ENCODE results near the gene SEC24D. TPM values are rescaled to one million over a fixed set of nuclear protein-coding genes. Genes with fewer than 3 reads are reported as not detected.

The SEC24D gene
- total RNA-seq, 4 donors from 2014 or later, result 9.7 to 37.9 (median 17.0) TPM

DNA sequence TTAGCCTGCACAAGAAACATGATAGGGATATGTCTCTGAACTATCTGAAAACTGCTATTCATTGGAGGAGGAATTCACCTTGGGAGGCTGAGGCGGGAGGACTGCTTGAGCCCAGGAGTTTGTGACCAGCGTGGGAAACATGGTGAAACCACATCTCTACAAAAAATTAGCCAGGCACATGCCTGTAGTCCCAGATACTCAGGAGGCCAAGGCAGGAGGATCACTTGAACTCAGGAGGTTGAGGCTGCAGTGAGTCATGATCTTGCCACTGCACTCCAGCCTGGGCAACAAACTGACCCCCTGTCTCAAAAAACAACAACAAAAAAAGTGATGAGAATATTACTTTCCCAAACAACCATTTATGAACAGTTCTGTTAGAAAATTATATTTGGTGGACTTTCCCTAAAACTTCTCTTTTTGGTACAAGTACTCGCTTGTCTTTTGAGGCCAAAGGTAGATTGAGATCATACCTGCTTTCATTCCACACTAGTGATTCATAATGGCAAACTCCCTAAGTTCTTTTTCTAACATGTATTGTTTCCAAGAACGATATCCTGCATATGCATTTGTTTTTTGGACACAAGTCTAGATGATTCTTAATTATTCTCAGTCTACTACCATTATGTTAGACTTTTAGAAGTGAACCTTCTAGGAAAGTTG lies 117.3 kb downstream of the SEC24D start:
- Histone ChIP-seq H3K9me3 (no peaks in the 10 kb centered on the region), H3K4me3 (no peak overlapping the region), H3K4me1 (no peaks in the 10 kb centered on the region), H3K27me3 (no peaks in the 10 kb centered on the region), H3K36me3 (peaks cover 0 to 8% (median 3%) of the 10 kb centered on the region in 4 donors), H3K27ac (no peak overlapping the region)
- in situ Hi-C loops (cut with MboI; ENCODE audit: low pct_ligation_motif_present in 1 of 4, low pct_unique_long_range_greater_than_20kb in 1 of 4, low sequenced_read_pairs in 3 of 4), result no loop called here
- WGBS, 2 donors (ENCODE audit: low coverage in 1 of 2), result 95 to 97% methylated on average over 2 to 4 of the region's 4 CpGs
- DNase-seq, result no peak
- intact Hi-C loops (cut with DNase I; ENCODE audit: low total_unique reads), result no loop called here
- TF ChIP-seq POLR2AphosphoS5 (IDR thresholded peaks at IDR 0.05) (no peak), POLR2A (IDR thresholded peaks at IDR 0.05) (no peak), EP300 (IDR thresholded peaks at IDR 0.05; ENCODE audit: low read depth) (no peak)
- TF ChIP-seq, protein P1, sequence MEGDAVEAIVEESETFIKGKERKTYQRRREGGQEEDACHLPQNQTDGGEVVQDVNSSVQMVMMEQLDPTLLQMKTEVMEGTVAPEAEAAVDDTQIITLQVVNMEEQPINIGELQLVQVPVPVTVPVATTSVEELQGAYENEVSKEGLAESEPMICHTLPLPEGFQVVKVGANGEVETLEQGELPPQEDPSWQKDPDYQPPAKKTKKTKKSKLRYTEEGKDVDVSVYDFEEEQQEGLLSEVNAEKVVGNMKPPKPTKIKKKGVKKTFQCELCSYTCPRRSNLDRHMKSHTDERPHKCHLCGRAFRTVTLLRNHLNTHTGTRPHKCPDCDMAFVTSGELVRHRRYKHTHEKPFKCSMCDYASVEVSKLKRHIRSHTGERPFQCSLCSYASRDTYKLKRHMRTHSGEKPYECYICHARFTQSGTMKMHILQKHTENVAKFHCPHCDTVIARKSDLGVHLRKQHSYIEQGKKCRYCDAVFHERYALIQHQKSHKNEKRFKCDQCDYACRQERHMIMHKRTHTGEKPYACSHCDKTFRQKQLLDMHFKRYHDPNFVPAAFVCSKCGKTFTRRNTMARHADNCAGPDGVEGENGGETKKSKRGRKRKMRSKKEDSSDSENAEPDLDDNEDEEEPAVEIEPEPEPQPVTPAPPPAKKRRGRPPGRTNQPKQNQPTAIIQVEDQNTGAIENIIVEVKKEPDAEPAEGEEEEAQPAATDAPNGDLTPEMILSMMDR (IDR thresholded peaks at IDR 0.05), result no peak

GRCh38 chr4:118716304-118716703 lies 119.6 kb downstream of the SEC24D start:
- no peak overlapping the region for H3K4me3 ChIP-seq
- DNase-seq, result no peak
- TF ChIP-seq EP300 (IDR thresholded peaks at IDR 0.05; ENCODE audit: low read depth) (no peak), POLR2A (IDR thresholded peaks at IDR 0.05) (no peak), POLR2AphosphoS5 (IDR thresholded peaks at IDR 0.05) (no peak)
- TF ChIP-seq, protein P1 (IDR thresholded peaks at IDR 0.05), result no peak
- in situ Hi-C loops (cut with MboI; ENCODE audit: low pct_ligation_motif_present in 1 of 4, low pct_unique_long_range_greater_than_20kb in 1 of 4, low sequenced_read_pairs in 3 of 4) (no loop called here), intact Hi-C loops (cut with DNase I; ENCODE audit: low total_unique reads) (no loop called here)
- 79 to 100% methylated on average over 1 to 3 of the region's 3 CpGs for WGBS, 2 donors (ENCODE audit: low coverage in 1 of 2)
- peaks cover 0 to 6% (median 0%) of the 10 kb centered on the region in 4 donors for H3K36me3 ChIP-seq
- H3K27me3 ChIP-seq, result no peaks in the 10 kb centered on the region
- H3K4me1 ChIP-seq, result no peaks in the 10 kb centered on the region
- no peaks in the 10 kb centered on the region for H3K9me3 ChIP-seq
- H3K27ac ChIP-seq, result no peak overlapping the region

GRCh38 chr4:118714682-118715081 lies 121.2 kb downstream of the SEC24D start:
- no peak overlapping the region for H3K27ac ChIP-seq
- no peak for TF ChIP-seq POLR2A (IDR thresholded peaks at IDR 0.05)
- no peak for TF ChIP-seq POLR2AphosphoS5 (IDR thresholded peaks at IDR 0.05)
- H3K9me3 ChIP-seq, result no peaks in the 10 kb centered on the region
- peaks cover 0 to 22% (median 7%) of the 10 kb centered on the region in 4 donors for H3K36me3 ChIP-seq
- H3K27me3 ChIP-seq, result no peaks in the 10 kb centered on the region
- in situ Hi-C loops (cut with MboI; ENCODE audit: low pct_ligation_motif_present in 1 of 4, low pct_unique_long_range_greater_than_20kb in 1 of 4, low sequenced_read_pairs in 3 of 4) (no loop called here), intact Hi-C loops (cut with DNase I; ENCODE audit: low total_unique reads) (no loop called here)
- WGBS, 2 donors (ENCODE audit: low coverage in 1 of 2), result 85 to 95% methylated on average over 4 of the region's 4 CpGs
- no peak for DNase-seq
- no peak overlapping the region for H3K4me3 ChIP-seq
- H3K4me1 ChIP-seq, result no peaks in the 10 kb centered on the region

- no peak for TF ChIP-seq EP300 (IDR thresholded peaks at IDR 0.05; ENCODE audit: low read depth)
- no peak for TF ChIP-seq POLR2AphosphoS5 (IDR thresholded peaks at IDR 0.05)
- TF ChIP-seq, protein P1 (IDR thresholded peaks at IDR 0.05), result no peak
- no peak for TF ChIP-seq POLR2A (IDR thresholded peaks at IDR 0.05)
- in situ Hi-C loops (cut with MboI; ENCODE audit: low pct_ligation_motif_present in 1 of 4, low pct_unique_long_range_greater_than_20kb in 1 of 4, low sequenced_read_pairs in 3 of 4) (no loop called here), intact Hi-C loops (cut with DNase I; ENCODE audit: low total_unique reads) (no loop called here)
- 20 to 76% methylated on average over 1 of the region's 1 CpG for WGBS, 2 donors (ENCODE audit: low coverage in 1 of 2)
- Histone ChIP-seq H3K27ac (no peak overlapping the region), H3K4me1 (no peaks in the 10 kb centered on the region), H3K4me3 (no peak overlapping the region), H3K36me3 (peaks cover 0 to 27% (median 8%) of the 10 kb centered on the region in 4 donors), H3K27me3 (no peaks in the 10 kb centered on the region), H3K9me3 (no peaks in the 10 kb centered on the region)
- no peak for DNase-seq
These were observed 123.1 kb downstream of the SEC24D start for GRCh38 chr4:118712872-118713271.

Data from transverse colon (tissue), 4 donors.